Right lobe of liver (tissue), 4 donors: ENCODE results near the gene DCXR.

Source experiments
- POLR2A ChIP-seq: fragments of 450-650 bp; IDR thresholded peaks from one replicate; pipeline ENCODE4 v1.6.1; 2017; ENCODE audit warnings: antibody characterized with exemption, mild to moderate bottlenecking
- TF ChIP-seq, protein P1 (sequence below), 4 donors: fragments of 200-600 bp in 3 of 4; fragments of 450-650 bp in 1 of 4; IDR thresholded peaks; one replicate each; pipeline versions ENCODE4 v1.5.1 to v1.8.0; 2016 to 2022; ENCODE audit warnings: antibody characterized with exemption in 4 of 4, mild to moderate bottlenecking in 2 of 4
- donor health status: DM: no; HTN: no; CAD: no.
- donor health status: DM: no; HTN: no; CAD: no.
- donor health status: DM: no; HTN: yes; CAD: no.

DNA sequence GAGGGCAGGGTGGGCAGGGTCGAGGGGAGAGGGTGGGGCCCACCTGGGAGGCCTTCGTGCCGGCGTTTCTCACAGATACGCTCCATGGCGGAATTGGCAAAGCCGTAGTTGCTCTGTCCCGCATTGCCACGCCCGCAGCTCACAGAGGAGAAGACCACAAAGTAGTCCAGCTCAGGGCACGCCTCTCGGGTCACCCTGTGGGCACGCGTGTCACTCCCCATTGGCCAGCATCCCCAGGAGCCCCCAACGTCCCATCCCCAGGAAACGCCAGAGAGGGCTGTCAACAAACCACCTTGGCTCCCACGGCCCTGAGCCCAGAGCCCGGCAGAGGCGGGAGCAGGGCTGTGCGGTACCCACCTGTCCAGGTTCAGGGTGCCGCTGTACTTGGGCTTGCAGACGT lies 44.5 kb upstream of the DCXR start:
- TF ChIP-seq, protein P1, sequence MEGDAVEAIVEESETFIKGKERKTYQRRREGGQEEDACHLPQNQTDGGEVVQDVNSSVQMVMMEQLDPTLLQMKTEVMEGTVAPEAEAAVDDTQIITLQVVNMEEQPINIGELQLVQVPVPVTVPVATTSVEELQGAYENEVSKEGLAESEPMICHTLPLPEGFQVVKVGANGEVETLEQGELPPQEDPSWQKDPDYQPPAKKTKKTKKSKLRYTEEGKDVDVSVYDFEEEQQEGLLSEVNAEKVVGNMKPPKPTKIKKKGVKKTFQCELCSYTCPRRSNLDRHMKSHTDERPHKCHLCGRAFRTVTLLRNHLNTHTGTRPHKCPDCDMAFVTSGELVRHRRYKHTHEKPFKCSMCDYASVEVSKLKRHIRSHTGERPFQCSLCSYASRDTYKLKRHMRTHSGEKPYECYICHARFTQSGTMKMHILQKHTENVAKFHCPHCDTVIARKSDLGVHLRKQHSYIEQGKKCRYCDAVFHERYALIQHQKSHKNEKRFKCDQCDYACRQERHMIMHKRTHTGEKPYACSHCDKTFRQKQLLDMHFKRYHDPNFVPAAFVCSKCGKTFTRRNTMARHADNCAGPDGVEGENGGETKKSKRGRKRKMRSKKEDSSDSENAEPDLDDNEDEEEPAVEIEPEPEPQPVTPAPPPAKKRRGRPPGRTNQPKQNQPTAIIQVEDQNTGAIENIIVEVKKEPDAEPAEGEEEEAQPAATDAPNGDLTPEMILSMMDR (IDR thresholded peaks at IDR 0.05), result no peak
- no peak for TF ChIP-seq POLR2A
